Neural progenitor cell (in vitro differentiated cells): ENCODE measurements around the gene RPL7L1.

ENCODE experiments used
- CTCF ChIP-seq: fragments of 200-600 bp; sonication (generic); IDR thresholded peaks from 2 replicates; pipeline ENCODE4 v1.5.1; 2017; ENCODE audit warnings: antibody characterized with exemption, mild to moderate bottlenecking
- EZH2 ChIP-seq: fragments of 200-600 bp; sonication (generic); IDR thresholded peaks from 2 replicates; pipeline ENCODE4 v1.6.1; 2017; ENCODE audit warnings: antibody characterized with exemption, mild to moderate bottlenecking, moderate library complexity

DNA sequence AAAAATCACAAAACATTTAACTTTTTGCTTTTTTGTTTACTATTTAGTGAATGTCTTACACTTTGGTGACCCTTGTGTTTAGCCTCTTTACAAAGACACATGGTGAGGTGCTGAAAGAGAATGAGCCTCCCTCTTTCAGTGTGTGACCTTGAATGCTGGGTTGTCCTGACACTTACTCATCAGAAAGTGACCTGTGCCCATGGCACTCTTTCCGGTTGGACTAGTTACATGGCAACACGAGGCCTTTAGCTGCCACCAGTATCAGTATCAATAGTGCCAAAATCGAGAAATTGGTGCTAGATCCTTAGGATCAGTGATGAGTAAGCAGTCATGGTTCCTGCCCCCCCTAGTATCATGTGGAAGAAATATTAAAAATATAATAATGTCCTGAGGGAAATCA, 1.7 kb upstream of the RPL7L1 start:
- TF ChIP-seq CTCF (no peak), EZH2 (no peak)
